Measurements from ENCODE around the gene REXO1.

DNA sequence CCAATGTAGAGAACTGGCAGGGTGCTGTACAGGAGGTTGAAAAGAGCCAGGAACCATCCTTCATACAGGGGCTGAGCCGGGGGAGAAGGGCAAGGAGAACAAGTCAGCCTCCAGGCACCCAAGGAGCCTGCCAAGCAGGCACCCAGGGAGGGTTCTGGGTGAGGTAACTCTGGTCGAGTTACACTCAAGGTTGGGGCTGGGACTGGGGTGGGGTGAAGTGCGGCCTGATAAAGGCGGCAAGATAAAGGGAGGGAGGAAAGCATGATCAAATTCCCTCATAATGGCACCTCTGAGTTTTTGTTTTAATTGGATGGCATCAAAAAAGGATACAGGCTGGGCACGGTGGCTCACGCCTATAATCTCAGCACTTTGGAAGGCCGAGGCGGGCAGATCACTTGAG is 61.2 kb downstream of the REXO1 start:
- TF ChIP-seq, protein P1, sequence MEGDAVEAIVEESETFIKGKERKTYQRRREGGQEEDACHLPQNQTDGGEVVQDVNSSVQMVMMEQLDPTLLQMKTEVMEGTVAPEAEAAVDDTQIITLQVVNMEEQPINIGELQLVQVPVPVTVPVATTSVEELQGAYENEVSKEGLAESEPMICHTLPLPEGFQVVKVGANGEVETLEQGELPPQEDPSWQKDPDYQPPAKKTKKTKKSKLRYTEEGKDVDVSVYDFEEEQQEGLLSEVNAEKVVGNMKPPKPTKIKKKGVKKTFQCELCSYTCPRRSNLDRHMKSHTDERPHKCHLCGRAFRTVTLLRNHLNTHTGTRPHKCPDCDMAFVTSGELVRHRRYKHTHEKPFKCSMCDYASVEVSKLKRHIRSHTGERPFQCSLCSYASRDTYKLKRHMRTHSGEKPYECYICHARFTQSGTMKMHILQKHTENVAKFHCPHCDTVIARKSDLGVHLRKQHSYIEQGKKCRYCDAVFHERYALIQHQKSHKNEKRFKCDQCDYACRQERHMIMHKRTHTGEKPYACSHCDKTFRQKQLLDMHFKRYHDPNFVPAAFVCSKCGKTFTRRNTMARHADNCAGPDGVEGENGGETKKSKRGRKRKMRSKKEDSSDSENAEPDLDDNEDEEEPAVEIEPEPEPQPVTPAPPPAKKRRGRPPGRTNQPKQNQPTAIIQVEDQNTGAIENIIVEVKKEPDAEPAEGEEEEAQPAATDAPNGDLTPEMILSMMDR (IDR thresholded peaks at IDR 0.05), result no peak
- TF ChIP-seq NFYB (CRISPR knock-in tag; conservative IDR thresholded peaks at IDR 0.05; ENCODE audit: low read depth) (no peak), FOXJ3 (CRISPR knock-in tag; IDR thresholded peaks at IDR 0.05; ENCODE audit: borderline replicate concordance) (no peak), TCF7 (CRISPR knock-in tag; IDR thresholded peaks at IDR 0.05; ENCODE audit: low read depth) (no peak), ESRRA (CRISPR knock-in tag; IDR thresholded peaks at IDR 0.05; ENCODE audit: borderline replicate concordance) (no peak), NFATC4 (CRISPR knock-in tag; IDR thresholded peaks at IDR 0.05) (no peak), NR2C2 (CRISPR knock-in tag; IDR thresholded peaks at IDR 0.05) (no peak), JUN (CRISPR knock-in tag; IDR thresholded peaks at IDR 0.05) (no peak), HMGA2 (CRISPR knock-in tag; IDR thresholded peaks at IDR 0.05) (no peak), ATF3 (CRISPR knock-in tag; conservative IDR thresholded peaks at IDR 0.05) (no peak), MAX (CRISPR knock-in tag; IDR thresholded peaks at IDR 0.05) (no peak), ATF2 (CRISPR knock-in tag; IDR thresholded peaks at IDR 0.05; ENCODE audit: borderline replicate concordance, low read depth) (no peak), FOXP1 (CRISPR knock-in tag; IDR thresholded peaks at IDR 0.05; ENCODE audit: borderline replicate concordance) (no peak)

Data from WTC11 (cell line).